Measurements from ENCODE around the gene SYMPK.

Gene SYMPK

DNA sequence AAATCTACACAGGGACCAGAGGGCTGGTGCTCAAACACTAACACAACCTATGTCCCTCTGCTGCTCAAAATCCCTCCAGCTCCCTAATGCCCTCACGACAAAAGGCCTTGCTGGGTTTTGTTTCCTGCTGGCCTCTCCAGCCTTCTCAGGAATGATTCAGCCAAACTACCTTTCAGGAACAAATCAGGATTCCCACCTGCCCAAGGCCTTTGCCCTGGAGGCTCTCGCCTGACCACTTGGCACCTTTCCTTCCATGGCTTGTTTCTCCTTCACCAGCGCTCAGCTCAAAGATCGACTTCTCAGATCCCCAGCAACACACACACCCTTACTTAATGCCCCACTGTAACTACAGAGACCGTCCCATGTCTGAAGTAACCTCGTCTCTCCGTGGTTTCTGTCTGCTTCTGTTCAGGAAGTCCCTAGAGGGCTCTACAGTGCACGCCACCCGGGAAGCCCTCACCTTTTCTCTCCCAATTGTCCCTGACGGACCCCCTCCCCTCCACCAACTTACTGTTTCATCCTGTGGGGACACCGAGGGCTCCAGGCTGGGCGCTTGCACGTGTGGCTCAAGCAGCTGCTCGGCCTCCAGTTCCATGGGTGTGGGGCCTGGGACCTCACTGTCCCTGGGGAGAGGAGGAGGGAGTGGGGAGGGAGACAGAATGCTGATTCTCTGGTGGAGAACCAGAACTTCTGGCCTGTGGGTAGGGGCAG lies 90.7 kb downstream of the SYMPK start:
- no peak overlapping the region for H3K4me3 ChIP-seq (ENCODE audit: low read length)

DNA sequence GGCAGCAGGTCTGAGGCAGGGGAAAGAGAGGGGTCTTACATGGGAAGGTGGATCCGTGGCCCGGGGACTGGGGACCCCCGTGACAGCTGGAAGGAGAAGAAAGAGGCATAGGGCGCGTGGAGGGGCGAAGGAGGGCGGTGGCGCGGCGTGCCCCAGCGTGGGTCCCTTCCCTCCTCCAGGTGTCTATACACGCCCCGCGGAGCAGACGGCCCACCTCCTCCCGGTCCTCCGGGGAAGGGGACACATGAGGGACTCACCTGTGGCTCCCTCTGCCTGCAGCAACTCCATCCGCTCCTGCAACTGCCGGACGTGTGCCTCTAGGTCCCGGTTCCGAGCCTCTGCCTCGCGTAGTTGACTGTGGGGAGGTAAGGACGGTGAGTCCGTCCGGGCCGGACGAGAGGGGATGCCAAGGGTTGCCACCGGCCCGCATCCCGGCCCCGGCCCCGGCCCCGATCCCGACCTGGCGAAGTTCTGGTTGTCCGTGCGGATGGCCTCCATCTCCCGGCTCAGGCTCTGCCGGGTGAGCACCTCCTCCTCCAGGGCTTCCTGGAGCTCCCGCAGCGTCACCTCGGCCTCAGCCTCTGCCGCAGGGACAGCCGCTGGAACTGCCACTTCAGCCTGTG lies 91.5 kb downstream of the SYMPK start:
- TF ChIP-seq ZNF274 (IDR thresholded peaks at IDR 0.05; ENCODE audit: low read depth, low read length) = no peak
- H3K4me3 ChIP-seq (ENCODE audit: low read length) = no peak overlapping the region; the same call in 1 of the 2 replicates

More for the DNA sequence above, 90.7 kb downstream of the SYMPK start:
- no peak for TF ChIP-seq ZNF274 (IDR thresholded peaks at IDR 0.05; ENCODE audit: low read depth, low read length)

DNA sequence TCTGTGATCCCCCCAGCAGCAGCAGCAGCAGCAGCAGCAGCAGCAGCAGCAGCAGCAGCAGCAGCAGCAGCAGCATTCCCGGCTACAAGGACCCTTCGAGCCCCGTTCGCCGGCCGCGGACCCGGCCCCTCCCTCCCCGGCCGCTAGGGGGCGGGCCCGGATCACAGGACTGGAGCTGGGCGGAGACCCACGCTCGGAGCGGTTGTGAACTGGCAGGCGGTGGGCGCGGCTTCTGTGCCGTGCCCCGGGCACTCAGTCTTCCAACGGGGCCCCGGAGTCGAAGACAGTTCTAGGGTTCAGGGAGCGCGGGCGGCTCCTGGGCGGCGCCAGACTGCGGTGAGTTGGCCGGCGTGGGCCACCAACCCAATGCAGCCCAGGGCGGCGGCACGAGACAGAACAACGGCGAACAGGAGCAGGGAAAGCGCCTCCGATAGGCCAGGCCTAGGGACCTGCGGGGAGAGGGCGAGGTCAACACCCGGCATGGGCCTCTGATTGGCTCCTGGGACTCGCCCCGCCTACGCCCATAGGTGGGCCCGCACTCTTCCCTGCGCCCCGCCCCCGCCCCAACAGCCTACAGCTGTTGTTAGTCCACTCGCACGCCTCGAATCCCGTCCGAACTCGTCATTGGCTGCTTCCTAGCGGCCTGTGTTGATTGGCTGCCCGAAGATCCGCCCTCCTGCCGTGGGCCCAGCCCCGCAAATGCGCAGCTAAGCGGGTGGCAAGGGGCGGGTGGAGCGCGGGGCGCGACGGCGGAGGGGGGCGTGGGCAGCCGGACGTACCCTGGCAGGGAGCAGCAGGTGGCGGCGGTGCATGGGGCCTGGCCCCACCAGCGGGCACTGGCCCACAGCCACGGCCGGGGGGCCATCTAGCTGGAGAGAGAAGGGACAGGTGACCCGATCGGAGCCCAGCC lies 92.5 kb downstream of the SYMPK start:
- peak overlapping the region; percentile 62; the same call in 1 of the 2 replicates for H3K4me3 ChIP-seq (ENCODE audit: low read length)

DNA sequence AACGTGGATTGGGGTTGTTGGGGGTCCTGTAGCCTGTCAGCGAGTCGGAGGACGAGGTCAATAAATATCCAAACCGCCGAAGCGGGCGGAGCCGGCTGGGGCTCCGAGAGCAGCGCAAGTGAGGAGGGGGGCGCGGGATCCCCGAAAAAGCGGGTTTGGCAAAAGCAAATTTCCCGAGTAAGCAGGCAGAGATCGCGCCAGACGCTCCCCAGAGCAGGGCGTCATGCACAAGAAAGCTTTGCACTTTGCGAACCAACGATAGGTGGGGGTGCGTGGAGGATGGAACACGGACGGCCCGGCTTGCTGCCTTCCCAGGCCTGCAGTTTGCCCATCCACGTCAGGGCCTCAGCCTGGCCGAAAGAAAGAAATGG lies 93.1 kb downstream of the SYMPK start:
- peak overlapping the region; percentile 59; the same call in 1 of the 2 replicates for H3K4me3 ChIP-seq (ENCODE audit: low read length)
- no peak for TF ChIP-seq ZNF274 (IDR thresholded peaks at IDR 0.05; ENCODE audit: low read depth, low read length)

More for the DNA sequence above, 92.5 kb downstream of the SYMPK start:
- no peak for TF ChIP-seq ZNF274 (IDR thresholded peaks at IDR 0.05; ENCODE audit: low read depth, low read length)

DNA sequence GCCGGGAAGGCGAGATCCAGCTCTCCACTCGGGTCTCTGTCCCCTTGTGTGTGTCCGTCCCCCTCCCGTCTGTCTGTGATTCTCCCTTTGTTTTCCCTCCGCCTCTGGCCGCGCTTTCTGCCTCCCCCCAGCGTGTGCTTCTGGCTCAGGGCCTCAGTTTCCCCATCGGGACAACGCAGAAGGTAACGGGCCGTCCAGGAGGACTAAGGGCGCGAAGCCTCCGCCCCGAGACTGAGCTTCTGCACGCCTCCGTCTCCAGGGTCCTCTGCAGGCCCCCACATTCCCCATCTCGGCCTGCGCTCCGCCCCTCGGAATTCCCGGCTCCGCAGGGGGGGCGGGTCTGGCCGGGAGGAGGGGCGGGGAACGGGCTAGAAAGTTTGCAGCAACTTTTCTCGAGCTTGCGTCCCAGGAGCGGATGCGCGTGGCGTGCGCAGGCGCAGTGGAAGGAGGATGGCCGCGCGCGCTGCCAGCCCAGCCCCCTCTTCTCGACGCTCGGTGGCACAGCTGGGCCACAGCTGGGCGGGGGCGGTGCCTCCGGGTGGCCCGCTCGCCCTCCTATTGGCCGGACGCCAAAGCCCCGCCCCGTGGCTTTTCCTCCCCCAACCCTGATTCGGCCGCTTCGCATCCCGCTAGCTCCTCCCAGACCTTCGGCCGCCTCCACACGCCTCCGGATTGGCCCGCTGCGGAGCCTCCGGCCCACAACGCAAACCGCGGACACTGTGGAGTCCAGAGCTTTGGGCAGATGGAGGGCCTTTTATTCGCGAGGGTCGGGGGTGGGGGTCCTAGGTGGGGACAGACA lies 93.8 kb downstream of the SYMPK start, which contains the start of gene SIX5:
Gene SIX5 (minus strand): TSS at position 269 of the 799 bp plus-strand sequence. CDS start 408 bp downstream, outside the sequence.
- no peak for TF ChIP-seq ZNF274 (IDR thresholded peaks at IDR 0.05; ENCODE audit: low read depth, low read length)
- H3K4me3 ChIP-seq (ENCODE audit: low read length) = peak within 1 kb of the TSS; percentile 78

GRCh38 chr19:45768655-45768983 lies 94.3 kb downstream of the SYMPK start:
- no peak for TF ChIP-seq ZNF274 (IDR thresholded peaks at IDR 0.05; ENCODE audit: low read depth, low read length)
- peak overlapping the region; percentile 78 for H3K4me3 ChIP-seq (ENCODE audit: low read length)

GRCh38 chr19:45767881-45768654 lies 94.9 kb downstream of the SYMPK start:
- H3K4me3 ChIP-seq (ENCODE audit: low read length) = peak overlapping the region; percentile 78
- no peak for TF ChIP-seq ZNF274 (IDR thresholded peaks at IDR 0.05; ENCODE audit: low read depth, low read length)

GRCh38 chr19:45767410-45767880 lies 95.5 kb downstream of the SYMPK start:
- TF ChIP-seq ZNF274 (IDR thresholded peaks at IDR 0.05; ENCODE audit: low read depth, low read length) = no peak
- peak overlapping the region; percentile 78 for H3K4me3 ChIP-seq (ENCODE audit: low read length)

DNA sequence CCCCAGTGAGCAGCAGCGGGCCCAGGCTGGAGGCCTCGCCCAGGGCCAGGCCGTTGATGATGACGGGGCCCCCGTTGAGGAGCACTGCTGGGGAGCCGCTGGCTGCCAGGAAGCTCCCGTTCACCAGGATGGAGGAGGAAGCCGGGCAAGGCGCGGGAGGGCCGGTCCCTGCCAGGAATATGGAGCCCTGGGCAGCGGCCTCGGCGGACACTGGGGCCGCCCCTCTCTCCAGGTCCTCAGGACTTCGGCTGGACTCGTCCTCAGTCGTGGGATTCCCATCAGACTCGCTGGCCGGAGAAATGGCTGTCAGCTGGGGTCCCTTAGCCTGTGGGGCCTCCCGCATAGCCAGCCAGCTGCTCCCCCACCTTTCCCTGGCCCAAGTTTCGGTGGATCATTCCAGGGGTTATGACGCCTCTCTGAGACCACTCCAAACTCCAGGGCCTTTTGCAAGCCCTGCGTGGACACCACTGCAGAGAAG lies 96.0 kb downstream of the SYMPK start:
- TF ChIP-seq ZNF274 (IDR thresholded peaks at IDR 0.05; ENCODE audit: low read depth, low read length) = no peak
- no peak overlapping the region for H3K4me3 ChIP-seq (ENCODE audit: low read length)

GRCh38 chr19:45766296-45766868 lies 96.6 kb downstream of the SYMPK start:
- H3K4me3 ChIP-seq (ENCODE audit: low read length) = no peak overlapping the region
- no peak for TF ChIP-seq ZNF274 (IDR thresholded peaks at IDR 0.05; ENCODE audit: low read depth, low read length)

DNA sequence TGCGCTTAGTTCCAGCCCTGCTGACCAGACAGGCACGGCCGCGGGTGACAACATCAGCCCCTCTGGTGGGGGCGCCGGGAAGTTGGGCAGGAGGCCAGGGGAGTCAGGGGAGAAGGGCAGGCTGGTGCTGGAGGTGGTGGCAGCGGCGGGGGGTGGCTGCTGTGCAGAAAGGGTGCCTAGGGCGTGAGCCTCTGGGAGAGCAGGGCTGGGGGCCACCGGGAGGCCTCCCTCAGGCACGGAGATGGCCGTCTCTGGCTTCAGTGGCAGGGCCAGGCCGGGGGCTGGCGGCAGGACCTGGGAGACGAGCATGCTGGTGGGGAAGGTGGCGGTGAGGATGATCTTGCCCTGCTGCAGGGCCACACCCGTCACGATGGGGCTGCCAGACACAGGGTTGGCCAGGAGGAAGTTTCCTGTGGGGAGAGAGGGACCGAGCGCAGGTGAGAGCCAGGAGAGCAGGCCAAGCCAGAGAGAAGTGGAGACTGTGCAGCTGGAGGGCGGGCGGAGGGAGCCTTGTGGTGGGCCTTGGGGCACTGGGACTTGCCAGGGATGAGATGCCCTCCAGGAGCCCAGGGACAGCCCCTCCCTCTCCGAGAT lies 97.1 kb downstream of the SYMPK start:
- no peak for TF ChIP-seq ZNF274 (IDR thresholded peaks at IDR 0.05; ENCODE audit: low read depth, low read length)
- H3K4me3 ChIP-seq (ENCODE audit: low read length) = no peak overlapping the region
